Upper lobe of right lung (tissue), 1 donor: Measurements from ENCODE around the gene SLC13A4. TPM values are rescaled to one million over a fixed set of nuclear protein-coding genes. Genes with fewer than 3 reads are reported as not detected.

Source experiments
- ATAC-seq: fragments of 200-7000 bp; cut with Tn5 transposase; one replicate; pipeline ENCODE4 v1.9.1; 2020; ENCODE audit warnings: mild to moderate bottlenecking, moderate library complexity
- DNase-seq: peaks from one replicate; pipeline ENCODE4 v3.0.0-alpha.2; 2020
- H3K27ac ChIP-seq: fragments of 200-600 bp; one replicate; pipeline ENCODE4 v1.8.0; 2022
- H3K27me3 ChIP-seq: fragments of 200-600 bp; one replicate; pipeline ENCODE4 v1.8.0; 2022; ENCODE audit warnings: mild to moderate bottlenecking
- H3K36me3 ChIP-seq: fragments of 200-600 bp; one replicate; pipeline ENCODE4 v1.8.0; 2022
- H3K4me1 ChIP-seq: fragments of 200-600 bp; one replicate; pipeline ENCODE4 v1.8.0; 2022
- H3K4me3 ChIP-seq: fragments of 200-600 bp; one replicate; pipeline ENCODE4 v1.8.0; 2022; ENCODE audit warnings: mild to moderate bottlenecking
- H3K9me3 ChIP-seq: fragments of 200-600 bp; one replicate; pipeline ENCODE4 v1.8.0; 2022
- CTCF ChIP-seq: fragments of 200-600 bp; IDR thresholded peaks from one replicate; pipeline ENCODE4 v1.8.0; 2022; ENCODE audit warnings: antibody characterized with exemption
- intact Hi-C: fragments of 100-400 bp; cut with DNase I; formaldehyde crosslinking; loops from one replicate; pipeline ENCODE4 v1.11.0; 2022
- total RNA-seq: library from RNA; stranded (reverse); fragmentation: NEBNext Ultra II Directional; extraction: Animal tissue kit (Norgen Biotek cat#: 25700); gene quantifications from one replicate; pipeline ENCODE4 v1.2.1, GENCODE V29; 2021
- donor health status: DM: no; HTN: yes; CAD: no; lungs with severe emphysema.

SLC13A4 gene
- total RNA-seq, 1 donor from 2014 or later, result not detected

- no peaks in the 10 kb centered on the region for H3K9me3 ChIP-seq
- no peaks in the 10 kb centered on the region for H3K27me3 ChIP-seq
- no peak overlapping the region for H3K4me3 ChIP-seq
- no peak for ATAC-seq
- DNase-seq, result no peak
- no peak for TF ChIP-seq CTCF
- H3K27ac ChIP-seq, result no peak overlapping the region
- H3K36me3 ChIP-seq, result peaks cover 9% of the 10 kb centered on the region
- intact Hi-C loops, result no loop called here
- peaks cover 3% of the 10 kb centered on the region for H3K4me1 ChIP-seq
Observed at GRCh38 chr7:135687466-135687865, 40.5 kb downstream of the SLC13A4 start.

GRCh38 chr7:135685306-135686084, 42.5 kb downstream of the SLC13A4 start:
- H3K27ac ChIP-seq, result no peak overlapping the region
- no peak for DNase-seq
- intact Hi-C loops, result no loop called here
- no peaks in the 10 kb centered on the region for H3K9me3 ChIP-seq
- H3K4me1 ChIP-seq, result peaks cover 3% of the 10 kb centered on the region
- ATAC-seq, result no peak
- H3K36me3 ChIP-seq, result no peaks in the 10 kb centered on the region
- H3K27me3 ChIP-seq, result no peaks in the 10 kb centered on the region
- no peak overlapping the region for H3K4me3 ChIP-seq
- no peak for TF ChIP-seq CTCF

- Histone ChIP-seq H3K9me3 (no peaks in the 10 kb centered on the region), H3K4me3 (no peak overlapping the region), H3K4me1 (peaks cover 3% of the 10 kb centered on the region), H3K27me3 (no peaks in the 10 kb centered on the region), H3K36me3 (no peaks in the 10 kb centered on the region), H3K27ac (no peak overlapping the region)
- DNase-seq, result no peak
- intact Hi-C loops, result no loop called here
- no peak for TF ChIP-seq CTCF
- ATAC-seq, result no peak
Observed at GRCh38 chr7:135684699-135685098, 43.3 kb downstream of the SLC13A4 start.

GRCh38 chr7:135684136-135684535, 43.9 kb downstream of the SLC13A4 start:
- ATAC-seq, result no peak
- intact Hi-C loops, result no loop called here
- no peaks in the 10 kb centered on the region for H3K27me3 ChIP-seq

GRCh38 chr7:135683609-135684008, 44.4 kb downstream of the SLC13A4 start:
- no peaks in the 10 kb centered on the region for H3K36me3 ChIP-seq
- no peaks in the 10 kb centered on the region for H3K27me3 ChIP-seq
- H3K4me1 ChIP-seq, result peaks cover 5% of the 10 kb centered on the region
- H3K9me3 ChIP-seq, result no peaks in the 10 kb centered on the region
- no peak for TF ChIP-seq CTCF
- DNase-seq, result no peak
- intact Hi-C loops, result no loop called here
- ATAC-seq, result no peak
- H3K27ac ChIP-seq, result no peak overlapping the region
- no peak overlapping the region for H3K4me3 ChIP-seq

More at GRCh38 chr7:135684136-135684535, 43.9 kb downstream of the SLC13A4 start:
- H3K27ac ChIP-seq, result no peak overlapping the region
- no peaks in the 10 kb centered on the region for H3K36me3 ChIP-seq
- no peak for DNase-seq
- peaks cover 3% of the 10 kb centered on the region for H3K4me1 ChIP-seq
- no peak for TF ChIP-seq CTCF
- no peak overlapping the region for H3K4me3 ChIP-seq
- H3K9me3 ChIP-seq, result no peaks in the 10 kb centered on the region
